HCT116 (cell line): ENCODE measurements around the gene SBK2. TPM values are rescaled to one million over a fixed set of nuclear protein-coding genes. Genes with fewer than 3 reads are reported as not detected.

Experiments used
- ATAC-seq: fragments of 200-7000 bp; cut with Tn5 transposase; 2 replicates; pipeline ENCODE4 v1.9.1; 2020; ENCODE audit warnings: mild to moderate bottlenecking, moderate library complexity
- BruUV-seq: library from RNA; stranded (reverse); fragments of 400-500 nt; replicated peaks from 2 replicates; lab custom pipeline; 2021; lab: Mats Ljungman, UMichigan
- CTCF ChIA-PET: fragments of 300-600 bp; sonication (Branson Sonifier 250); formaldehyde crosslinking; loops from one replicate; lab custom pipeline; 2021; ENCODE audit warnings: antibody characterized with exemption; lab: Charles Lee
- POLR2A ChIA-PET: fragments of 300-600, 350-600 bp; sonication (Branson Sonifier 250); formaldehyde crosslinking; loops from one replicate; lab custom pipeline; 2021; ENCODE audit warnings: antibody characterized with exemption; lab: Charles Lee
- RAD21 ChIA-PET, 2 experiments: fragments of 300-600 bp; sonication (Branson Sonifier 250); formaldehyde crosslinking; loops; one replicate each; lab custom pipeline; 2023; ENCODE audit warnings: low total read pairs in 2 of 2; ENCODE audit not compliant: uncharacterized antibody in 2 of 2, unreplicated experiment in 2 of 2, low non-redundant PET in 1 of 2; lab: Charles Lee
- DNase-seq: peaks from one replicate; pipeline ENCODE4 v3.0.0-alpha.2; 2010; ENCODE audit warnings: low read depth, low spot score
- H2AFZ ChIP-seq: fragments of 200-600 bp; shearing (Covaris generic), sonication (generic); 2 replicates; pipeline ENCODE4 v1.6.1; 2017; ENCODE audit warnings: low read depth, mixed run types, mixed read lengths, antibody characterized with exemption, low read length; ENCODE audit not compliant: poor library complexity, severe bottlenecking
- H3K27ac ChIP-seq: 2 replicates; pipeline ENCODE4 v1.5.1; 2012; ENCODE audit warnings: low read depth, low read length
- H3K27me3 ChIP-seq: fragments of 200-600 bp; sonication (generic); 2 replicates; pipeline ENCODE4 v1.6.1; 2016; ENCODE audit warnings: mixed run types, low read length, mixed read lengths; ENCODE audit not compliant: insufficient read depth
- H3K36me3 ChIP-seq, 2 experiments: fragments of 200-500 bp in 1 of 2; fragments of 200-600 bp in 1 of 2; sonication (Bioruptor generic) in 1 of 2; sonication (generic) in 1 of 2; 2 replicates each; pipeline versions ENCODE4 v1.5.1 to v1.6.1; 2014 to 2016; ENCODE audit warnings: low read length in 2 of 2, inconsistent platforms in 1 of 2, mixed read lengths in 1 of 2, mixed run types in 1 of 2; ENCODE audit not compliant: insufficient read depth in 2 of 2, control insufficient read depth in 1 of 2
- H3K4me1 ChIP-seq, 2 experiments: fragments of 200-600 bp in 1 of 2; sonication (generic) in 1 of 2; 2 replicates each; pipeline versions ENCODE4 v1.5.1 to v1.6.1; 2012 to 2017; ENCODE audit warnings: low read length in 2 of 2, inconsistent platforms in 1 of 2, mild to moderate bottlenecking in 1 of 2, mixed read lengths in 1 of 2, mixed run types in 1 of 2, moderate library complexity in 1 of 2; ENCODE audit not compliant: insufficient read depth in 2 of 2, control insufficient read depth in 1 of 2
- H3K4me2 ChIP-seq: fragments of 200-600 bp; sonication (generic); 2 replicates; pipeline ENCODE4 v1.6.1; 2017; ENCODE audit warnings: mixed run types, low read length, mixed read lengths
- H3K4me3 ChIP-seq, 2 experiments: fragments of 200-600 bp in 1 of 2; sonication (generic) in 1 of 2; replicated peaks in 1 of 2; 2 replicates each; pipeline ENCODE4 v1.5.1; 2011 to 2016; ENCODE audit warnings: low read length in 2 of 2, control low read depth in 1 of 2, low read depth in 1 of 2, mild to moderate bottlenecking in 1 of 2, mixed read lengths in 1 of 2, mixed run types in 1 of 2
- H3K79me2 ChIP-seq: fragments of 200-600 bp; sonication (generic); 2 replicates; pipeline ENCODE4 v1.6.1; 2017; ENCODE audit warnings: mild to moderate bottlenecking, mixed run types, low read length, moderate library complexity, mixed read lengths; ENCODE audit not compliant: insufficient read depth
- H3K9ac ChIP-seq: fragments of 200-600 bp; sonication (generic); 2 replicates; pipeline ENCODE4 v1.6.1; 2016; ENCODE audit warnings: low read length, mixed read lengths
- H3K9me2 ChIP-seq: fragments of 200-600 bp; sonication (generic), shearing (Covaris generic); 2 replicates; pipeline ENCODE4 v1.6.1; 2017; ENCODE audit warnings: mixed run types, mild to moderate bottlenecking, moderate library complexity; ENCODE audit not compliant: insufficient read depth
- H3K9me3 ChIP-seq, 2 experiments: fragments of 200-500 bp in 1 of 2; fragments of 200-600 bp in 1 of 2; sonication (Bioruptor generic) in 1 of 2; sonication (generic) in 1 of 2; 2 replicates each; pipeline ENCODE4 v1.6.1; 2014 to 2017; ENCODE audit warnings: low read length in 2 of 2, mixed read lengths in 2 of 2, inconsistent platforms in 1 of 2, low read depth in 1 of 2, mild to moderate bottlenecking in 1 of 2, mixed run types in 1 of 2, moderate library complexity in 1 of 2; ENCODE audit not compliant: control insufficient read depth in 1 of 2, insufficient read depth in 1 of 2
- H4K20me1 ChIP-seq: fragments of 200-600 bp; sonication (generic), shearing (Covaris generic); 2 replicates; pipeline ENCODE4 v1.6.1; 2017; ENCODE audit warnings: mixed run types, mild to moderate bottlenecking, moderate library complexity; ENCODE audit not compliant: insufficient read depth
- CBX3 ChIP-seq: IDR thresholded peaks from 2 replicates; pipeline ENCODE4 v1.6.1; 2012; ENCODE audit warnings: low read depth
- EGR1 ChIP-seq: IDR thresholded peaks from 2 replicates; pipeline ENCODE4 v1.6.1; 2012; ENCODE audit warnings: low read depth
- ELF1 ChIP-seq: IDR thresholded peaks from 2 replicates; pipeline ENCODE4 v1.6.1; 2012; ENCODE audit warnings: low read depth, borderline replicate concordance
- JUND ChIP-seq: IDR thresholded peaks from 2 replicates; pipeline ENCODE4 v1.6.1; 2012
- POLR2A ChIP-seq: IDR thresholded peaks from 2 replicates; pipeline ENCODE4 v1.7.0; 2011; ENCODE audit warnings: borderline replicate concordance; ENCODE audit not compliant: insufficient read depth, insufficient read length; ENCODE audit errors: extremely low read depth
- POLR2AphosphoS5 ChIP-seq: IDR thresholded peaks from 2 replicates; pipeline ENCODE4 v1.6.1; 2011; ENCODE audit warnings: mild to moderate bottlenecking, low read depth, low read length, moderate library complexity
- SIN3A ChIP-seq: IDR thresholded peaks from 2 replicates; pipeline ENCODE4 v1.6.1; 2012; ENCODE audit warnings: low read depth
- SP1 ChIP-seq: IDR thresholded peaks from 2 replicates; pipeline ENCODE4 v1.6.1; 2012; ENCODE audit warnings: low read depth
- SRF ChIP-seq: IDR thresholded peaks from 2 replicates; pipeline ENCODE4 v1.6.1; 2012; ENCODE audit warnings: low read depth
- ZNF274 ChIP-seq: fragments of 200-500 bp; sonication (Bioruptor generic); IDR thresholded peaks from 2 replicates; pipeline ENCODE4 v1.6.1; 2014; ENCODE audit warnings: mild to moderate bottlenecking, low read depth, low read length, inconsistent platforms
- intact Hi-C: fragments of 100-400 bp; cut with micrococcal nuclease; formaldehyde crosslinking; loops from 2 replicates; pipeline ENCODE4 v1.10.0; 2022
- total RNA-seq: library from RNA; stranded (reverse); gene quantifications from one replicate; pipeline ENCODE4 v1.2.1, GENCODE V29; 2021; ENCODE audit not compliant: unreplicated experiment
- TF ChIP-seq, protein P1 (sequence below), 3 experiments: fragments of 200-600 bp in 1 of 3; sonication (generic) in 1 of 3; IDR thresholded peaks in 2 of 3; conservative IDR thresholded peaks in 1 of 3; 2 replicates each; pipeline ENCODE4 v1.5.1; 2012 to 2017; ENCODE audit warnings: low read depth in 2 of 3, low read length in 2 of 3, antibody characterized with exemption in 1 of 3, borderline replicate concordance in 1 of 3, control low read depth in 1 of 3, mild to moderate bottlenecking in 1 of 3, mixed read lengths in 1 of 3, mixed run types in 1 of 3, moderate library complexity in 1 of 3; ENCODE audit not compliant: insufficient read depth in 1 of 3

SBK2 gene
- total RNA-seq, 1 experiment from 2014 or later: 0.30 TPM

DNA sequence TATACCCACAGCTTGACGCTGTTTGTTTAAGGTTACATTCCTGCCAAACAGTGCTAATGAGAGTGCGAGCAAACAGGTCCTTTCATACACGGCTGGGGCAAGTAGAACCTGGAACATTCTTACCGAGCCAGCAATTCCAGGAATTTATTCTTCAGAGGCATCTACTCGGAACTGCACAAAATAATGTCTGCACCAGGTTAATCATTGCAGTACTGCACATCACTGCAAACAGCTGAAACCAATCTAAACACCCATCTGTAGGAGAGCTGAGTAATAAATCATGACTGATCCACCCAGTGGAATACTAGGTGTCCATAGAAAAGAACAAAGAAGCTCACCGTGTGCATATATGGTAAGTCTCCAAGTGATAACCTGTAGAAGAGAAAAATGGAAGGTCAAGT is 44.9 kb upstream of the SBK2 start:
- no peak for TF ChIP-seq CBX3
- TF ChIP-seq EGR1: no peak
- no peak for TF ChIP-seq JUND
- TF ChIP-seq, protein P1, sequence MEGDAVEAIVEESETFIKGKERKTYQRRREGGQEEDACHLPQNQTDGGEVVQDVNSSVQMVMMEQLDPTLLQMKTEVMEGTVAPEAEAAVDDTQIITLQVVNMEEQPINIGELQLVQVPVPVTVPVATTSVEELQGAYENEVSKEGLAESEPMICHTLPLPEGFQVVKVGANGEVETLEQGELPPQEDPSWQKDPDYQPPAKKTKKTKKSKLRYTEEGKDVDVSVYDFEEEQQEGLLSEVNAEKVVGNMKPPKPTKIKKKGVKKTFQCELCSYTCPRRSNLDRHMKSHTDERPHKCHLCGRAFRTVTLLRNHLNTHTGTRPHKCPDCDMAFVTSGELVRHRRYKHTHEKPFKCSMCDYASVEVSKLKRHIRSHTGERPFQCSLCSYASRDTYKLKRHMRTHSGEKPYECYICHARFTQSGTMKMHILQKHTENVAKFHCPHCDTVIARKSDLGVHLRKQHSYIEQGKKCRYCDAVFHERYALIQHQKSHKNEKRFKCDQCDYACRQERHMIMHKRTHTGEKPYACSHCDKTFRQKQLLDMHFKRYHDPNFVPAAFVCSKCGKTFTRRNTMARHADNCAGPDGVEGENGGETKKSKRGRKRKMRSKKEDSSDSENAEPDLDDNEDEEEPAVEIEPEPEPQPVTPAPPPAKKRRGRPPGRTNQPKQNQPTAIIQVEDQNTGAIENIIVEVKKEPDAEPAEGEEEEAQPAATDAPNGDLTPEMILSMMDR (IDR thresholded peaks at IDR 0.05 in 2 of 3, conservative IDR thresholded peaks at IDR 0.05 in 1 of 3; ENCODE audit: borderline replicate concordance in 1 of 3, insufficient read depth in 1 of 3, low read depth in 2 of 3, low read length in 2 of 3): no peak
- TF ChIP-seq POLR2A: no peak
- no peak for TF ChIP-seq ELF1
- TF ChIP-seq SIN3A: no peak
- no peak for TF ChIP-seq SP1
- TF ChIP-seq SRF: no peak
- no peak for TF ChIP-seq POLR2AphosphoS5
- TF ChIP-seq ZNF274: no peak
- peaks cover 11 to 17% of the 10 kb centered on the region in 2 experiments for H3K4me1 ChIP-seq
- ATAC-seq: no peak
- peaks cover 16% of the 10 kb centered on the region for H3K79me2 ChIP-seq
- H3K9me3 ChIP-seq: no peaks in the 10 kb centered on the region
- CTCF ChIA-PET: no interaction called here
- BruUV-seq: no TSS peak
- H4K20me1 ChIP-seq: no peaks in the 10 kb centered on the region
- no peaks in the 10 kb centered on the region for H3K9me2 ChIP-seq
- no peak for DNase-seq
- H3K4me3 ChIP-seq: no peak overlapping the region
- intact Hi-C loops: no loop called here
- H3K27me3 ChIP-seq: no peaks in the 10 kb centered on the region
- H3K4me2 ChIP-seq: no peak overlapping the region
- POLR2A ChIA-PET: interaction anchor here (0.6 to 1.2 kb wide), 3 partner anchors 23 to 73 kb away, joined by 3 to 4 read pairs (median 4); partner anchors contain the start of gene U2AF2
- no peak overlapping the region for H2AFZ ChIP-seq
- no peak overlapping the region for H3K27ac ChIP-seq
- no peaks in the 10 kb centered on the region; a peak in 2 of 4 replicates for H3K36me3 ChIP-seq
- no peak overlapping the region for H3K9ac ChIP-seq
- RAD21 ChIA-PET: no interaction called here
